GM19468 (cell line): ENCODE data around the gene GALP.
"Not testable (repeated sequence)": the region's sequence is repeated elsewhere in the genome, so short reads cannot be mapped to it uniquely, and the experiment has no call there.

Experiments used
- ATAC-seq: cut with Tn5 transposase; IDR thresholded peaks from one replicate; pipeline ENCODE4 v1.9.1; 2021; ENCODE audit warnings: mild to moderate bottlenecking, moderate library complexity, moderate number of reproducible peaks; ENCODE audit not compliant: unreplicated experiment; ENCODE audit errors: extremely low read depth

Gene GALP

DNA sequence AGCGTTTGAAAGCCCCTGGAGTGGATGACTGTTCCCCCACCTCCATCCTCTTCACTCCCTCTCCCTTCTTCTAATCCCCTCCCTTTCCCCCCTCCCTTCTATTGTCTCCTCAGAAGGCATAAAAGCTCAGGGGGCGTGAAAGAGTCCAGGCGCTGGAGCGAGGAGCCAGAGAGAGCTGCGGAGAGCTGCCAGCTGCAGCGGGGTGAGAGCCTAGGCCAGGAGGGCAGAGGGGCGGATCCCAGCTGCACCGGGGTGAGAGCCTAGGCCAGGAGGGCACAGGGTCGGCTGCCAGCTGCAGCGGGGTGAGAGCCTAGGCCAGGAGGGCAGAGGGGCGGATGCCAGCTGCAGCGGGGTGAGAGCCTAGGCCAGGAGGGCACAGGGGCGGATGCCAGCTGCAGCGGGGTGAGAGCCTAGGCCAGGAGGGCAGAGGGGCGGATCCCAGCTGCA lies at the start of gene GALP:
Gene GALP, plus strand, starts transcription at position 148 of the 447 bp plus-strand sequence. CDS start 1,101 bp downstream, outside the sequence.
- not testable (repeated sequence) for ATAC-seq

GRCh38 chr19:56126983-56127780 lies 48.6 kb upstream of the GALP start:
- ATAC-seq, result no peak

GRCh38 chr19:56130006-56130405 lies 45.8 kb upstream of the GALP start:
- no peak for ATAC-seq

- ATAC-seq, result no peak
Observed at GRCh38 chr19:56131651-56132050, 44.2 kb upstream of the GALP start.

GRCh38 chr19:56132316-56132822 lies 43.4 kb upstream of the GALP start:
- ATAC-seq, result no peak

DNA sequence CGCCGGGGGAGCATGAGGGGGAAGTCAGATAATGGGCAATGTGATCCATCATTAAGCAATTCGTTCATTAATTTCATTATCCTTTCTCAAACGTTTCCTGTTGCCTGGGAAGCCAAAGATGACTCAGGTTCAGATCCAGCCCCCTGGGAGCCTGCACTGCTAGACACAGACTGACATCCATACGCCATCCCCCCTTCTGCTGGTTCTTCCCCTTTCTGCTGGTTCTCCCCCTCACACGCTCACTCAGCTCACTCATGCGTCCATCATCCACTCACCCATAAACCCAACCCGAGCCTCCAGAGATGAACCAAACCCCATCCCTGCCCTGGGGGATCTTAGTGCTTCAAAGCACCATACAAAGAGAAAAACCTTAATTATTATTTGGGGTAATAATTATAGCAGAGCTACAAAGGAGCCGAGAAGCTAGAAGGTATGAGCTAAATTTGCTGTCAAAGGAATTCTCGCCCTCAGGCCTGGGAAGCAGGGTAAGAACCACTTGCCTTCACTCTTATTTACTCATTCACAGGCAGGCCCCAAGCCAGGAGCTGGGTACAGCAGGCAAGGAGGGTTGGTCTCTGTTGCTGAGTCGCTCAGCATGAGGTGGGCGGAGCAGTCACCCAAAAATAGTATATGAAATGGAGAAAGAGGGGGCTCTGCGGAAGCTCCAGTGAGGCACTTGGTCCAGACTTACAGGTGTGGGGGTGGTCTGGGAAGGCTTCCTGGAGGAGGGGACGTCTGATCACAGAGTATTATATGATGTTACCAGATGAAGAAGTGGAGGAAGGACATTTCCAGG lies 41.8 kb upstream of the GALP start:
- no peak for ATAC-seq

DNA sequence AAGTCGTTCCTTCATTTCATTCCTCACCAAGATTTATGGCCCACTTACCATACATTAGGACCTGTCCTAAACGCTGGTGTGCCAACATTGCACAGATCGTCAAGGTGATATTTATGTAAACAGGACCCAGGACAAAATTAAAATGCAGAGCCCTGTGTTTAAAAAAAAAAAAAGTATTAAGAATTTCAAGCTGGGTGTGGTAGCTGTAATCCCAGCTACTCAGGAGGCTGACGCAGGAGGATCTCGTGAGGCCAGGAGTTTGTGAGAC lies 41.2 kb upstream of the GALP start:
- ATAC-seq, result no peak

DNA sequence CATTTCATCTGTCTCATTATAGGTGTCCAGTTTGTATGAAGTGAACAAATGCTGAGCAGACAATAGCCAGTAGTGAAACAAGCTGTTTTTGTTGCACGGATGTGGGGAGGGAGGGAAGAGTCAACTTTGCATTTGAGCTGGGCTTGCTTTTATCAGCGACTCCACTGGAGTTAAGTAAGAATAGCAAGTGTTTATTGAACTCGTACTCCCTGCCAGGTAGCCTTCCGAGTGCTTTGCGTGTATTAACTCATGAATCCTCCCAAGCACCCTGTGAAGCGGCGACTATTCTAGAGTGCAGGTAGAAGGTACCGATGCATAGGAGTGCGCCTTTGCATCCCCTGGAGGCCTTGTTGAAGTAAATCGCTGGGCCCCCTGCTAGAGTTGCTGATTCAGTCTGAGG lies 39.4 kb upstream of the GALP start:
- ATAC-seq, result no peak

- no peak for ATAC-seq
Observed at GRCh38 chr19:56137405-56137804, 38.4 kb upstream of the GALP start.

DNA sequence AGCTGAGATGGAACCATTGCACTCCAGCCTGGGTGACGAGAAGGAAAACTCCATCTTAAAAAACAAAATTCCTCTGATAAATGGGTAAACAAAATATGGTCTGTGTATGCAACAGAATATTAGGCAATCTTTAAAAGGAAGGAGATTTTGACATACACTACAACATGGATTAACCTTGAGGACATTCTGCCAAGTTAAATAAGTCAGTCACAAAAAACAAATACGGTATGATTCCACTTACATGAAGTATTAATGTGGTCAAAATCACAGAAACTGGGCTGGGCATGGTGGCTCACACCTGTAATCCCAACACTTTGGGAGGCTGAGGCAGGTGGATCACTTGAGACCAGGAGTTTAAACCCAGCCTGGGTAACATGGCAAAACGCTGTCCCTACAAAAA lies 37.7 kb upstream of the GALP start:
- no peak for ATAC-seq

- no peak for ATAC-seq
Observed at GRCh38 chr19:56139847-56140582, 35.8 kb upstream of the GALP start.

- ATAC-seq, result peak; percentile 83
Observed at GRCh38 chr19:56140583-56141416, 35.0 kb upstream of the GALP start, which contains the start of gene ZNF444. Gene ZNF444 (plus strand): TSS chr19:56141287. CDS start chr19:56146912, 5,625 bp downstream.

GRCh38 chr19:56141417-56141993 lies 34.3 kb upstream of the GALP start:
- ATAC-seq, result no peak

- no peak for ATAC-seq
Observed at GRCh38 chr19:56142087-56142787, 33.6 kb upstream of the GALP start.

GRCh38 chr19:56142897-56143434 lies 32.8 kb upstream of the GALP start:
- no peak for ATAC-seq

GRCh38 chr19:56144376-56144775 lies 31.4 kb upstream of the GALP start:
- ATAC-seq, result no peak

DNA sequence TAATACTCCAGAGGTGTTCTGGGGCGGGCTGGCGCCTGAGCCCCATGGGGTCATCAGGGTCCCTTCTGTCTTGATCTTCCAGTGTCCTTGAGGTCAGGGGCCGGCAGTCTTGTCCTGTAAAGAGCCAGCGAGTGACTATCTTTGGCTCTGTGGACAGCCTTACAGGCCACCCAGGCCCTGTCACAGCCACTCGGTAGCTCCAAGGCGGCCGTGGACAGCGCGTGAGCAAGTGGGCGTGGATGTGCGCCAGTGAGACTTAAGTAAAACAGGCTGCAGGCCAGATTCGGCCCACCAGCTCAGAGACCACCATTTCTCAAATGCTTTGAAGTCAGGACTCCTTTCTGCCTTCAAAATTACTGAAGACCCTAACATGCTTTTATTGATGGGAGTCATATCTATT lies 31.0 kb upstream of the GALP start:
- no peak for ATAC-seq

DNA sequence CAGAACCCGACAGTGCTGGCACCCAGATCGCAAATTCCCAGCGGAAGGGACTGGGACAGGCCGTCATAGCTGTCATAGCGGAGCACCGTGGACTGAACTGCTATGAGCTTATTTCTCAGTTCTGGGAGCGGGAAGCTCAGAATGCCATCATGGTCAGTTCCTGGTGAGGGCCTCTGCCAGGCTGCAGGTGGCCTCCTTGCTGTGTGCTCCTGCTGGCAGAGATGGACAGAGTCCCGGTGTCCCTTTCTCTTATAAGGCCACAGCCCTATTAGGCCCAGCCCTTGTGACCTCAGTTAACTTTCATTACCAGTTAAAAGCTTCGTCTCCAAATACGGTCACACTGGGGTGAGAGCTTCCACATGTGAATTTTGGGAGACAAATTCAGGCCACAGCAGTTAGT lies 30.1 kb upstream of the GALP start:
- no peak for ATAC-seq

- ATAC-seq, result no peak
Observed at GRCh38 chr19:56146904-56147303, 28.9 kb upstream of the GALP start.
